ENCODE data around the gene TNS1. TPM values are rescaled to one million over a fixed set of nuclear protein-coding genes. Genes with fewer than 3 reads are reported as not detected.
A peak's percentile ranks its signal among the peaks of the same experiment; 100 is the strongest.
"Not testable (repeated sequence)": the region's sequence is repeated elsewhere in the genome, so short reads cannot be mapped to it uniquely, and the experiment has no call there.

Gene TNS1
- total and polyA plus RNA-seq, 7 experiments from 2014 or later: 0.50 to 5.0 (median 0.81) TPM; not detected in 2

DNA sequence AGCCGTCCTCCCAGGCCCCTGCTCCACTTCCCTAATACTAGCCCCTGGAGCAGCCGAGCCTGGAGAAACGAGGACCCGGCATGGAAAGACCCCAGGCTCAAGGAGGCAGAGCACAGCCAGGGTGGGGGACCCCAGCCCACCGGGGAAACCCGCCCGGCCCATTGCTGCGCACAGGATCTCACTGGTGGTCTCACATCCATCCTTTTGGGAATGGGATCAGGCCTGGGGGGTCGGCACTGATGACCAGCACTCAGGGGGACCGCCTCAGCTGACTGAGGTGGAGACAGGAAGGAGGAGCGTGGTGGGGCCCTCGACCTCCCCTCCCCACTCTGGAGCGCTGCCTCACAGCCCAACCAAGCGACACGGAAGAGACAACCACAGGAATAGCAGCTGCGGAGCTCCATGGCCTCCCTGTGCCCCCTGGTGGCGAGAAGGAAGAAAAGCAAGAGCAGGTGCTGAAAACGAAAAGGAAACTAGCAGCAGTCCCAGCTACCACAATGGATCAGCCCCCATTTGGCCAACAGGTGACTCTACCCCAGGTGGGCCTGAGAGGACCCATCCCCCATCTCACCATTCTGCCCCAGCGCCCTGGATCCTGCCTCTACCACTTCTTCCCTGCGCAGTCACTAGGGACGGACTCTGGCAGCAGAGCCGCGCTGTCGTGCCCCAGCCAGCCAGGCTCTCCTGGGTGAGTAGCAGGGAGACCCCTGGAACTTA is 31.9 kb upstream of the TNS1 start:
- CTCF ChIA-PET: interaction anchor here (1.0 to 2.9 kb wide), 3 partner anchors 41 to 249 kb away, joined by 3 to 10 read pairs (median 5); no protein-coding TSS in a partner anchor
- DNase-seq: peak in 8 of 9 donors; percentile 56 to 83 (median 73)
- H3K36me3 ChIP-seq (ENCODE audit: control insufficient read depth in 2 of 3, insufficient read depth in 3 of 3, low read length in 3 of 3); H3K27ac ChIP-seq (ENCODE audit: low read depth, low read length); H3K4me1 ChIP-seq (ENCODE audit: control insufficient read depth in 2 of 2, insufficient read depth in 2 of 2, low read length in 2 of 2); H3K27me3 ChIP-seq (ENCODE audit: control insufficient read depth in 2 of 2, insufficient read depth in 2 of 2, low read length in 2 of 2); H3K9me3 Mint-ChIP-seq; H3K9me3 ChIP-seq (ENCODE audit: control insufficient read depth in 2 of 3, low read length in 3 of 3); H3K36me3 Mint-ChIP-seq; POLR2A ChIA-PET: not testable (repeated sequence)
- peak; percentile 92 for ATAC-seq
- peak overlapping the region; percentile 33 for H3K4me3 ChIP-seq (ENCODE audit: low read length)
- intact Hi-C loops (cut with micrococcal nuclease): loop anchor here (1.0 to 5.0 kb wide), 5 partner anchors 24 to 249 kb away; no protein-coding TSS in a partner anchor
- Mint-ChIP-seq H3K27ac (peak overlapping the region; percentile 35 to 87 (median 70)), H3K4me1 (peaks cover 0 to 21% (median 13%) of the 10 kb centered on the region in 7 donors), H3K27me3 (peaks cover 4 to 12% (median 12%) of the 10 kb centered on the region in 5 donors), H3K4me3 (peak overlapping the region; percentile 65 to 85 (median 78))

GRCh38 chr2:218033590-218034496 is 31.0 kb upstream of the TNS1 start:
- H3K9me3 ChIP-seq (ENCODE audit: control insufficient read depth in 2 of 3, low read length in 3 of 3): no peaks in the 10 kb centered on the region
- H3K4me1 ChIP-seq (ENCODE audit: control insufficient read depth in 2 of 2, insufficient read depth in 2 of 2, low read length in 2 of 2): peaks cover 0 to 4% of the 10 kb centered on the region in 2 donors
- intact Hi-C loops (cut with micrococcal nuclease): loop anchor here (1.0 to 5.0 kb wide), 6 partner anchors 23 to 249 kb away; no protein-coding TSS in a partner anchor
- DNase-seq (peak in 3 of 9 donors; percentile 3 to 21 (median 14)), ATAC-seq (peak; percentile 16)
- H3K4me3 ChIP-seq (ENCODE audit: low read length): peak overlapping the region; percentile 33
- H3K27me3 ChIP-seq (ENCODE audit: control insufficient read depth in 2 of 2, insufficient read depth in 2 of 2, low read length in 2 of 2): no peaks in the 10 kb centered on the region
- Mint-ChIP-seq H3K4me1 (peaks cover 0 to 15% (median 8%) of the 10 kb centered on the region in 7 donors), H3K36me3 (peaks cover 0 to 4% (median 0%) of the 10 kb centered on the region in 5 donors), H3K27ac (peak overlapping the region in 6 of 9 donors; percentile 55 to 83 (median 76)), H3K27me3 (peaks cover 0 to 4% (median 4%) of the 10 kb centered on the region in 5 donors), H3K9me3 (no peaks in the 10 kb centered on the region), H3K4me3 (peak overlapping the region; percentile 51 to 85 (median 78))
- no peak overlapping the region for H3K27ac ChIP-seq (ENCODE audit: low read depth, low read length)
- H3K36me3 ChIP-seq (ENCODE audit: control insufficient read depth in 2 of 3, insufficient read depth in 3 of 3, low read length in 3 of 3): no peaks in the 10 kb centered on the region
- ChIA-PET CTCF (interaction anchor here (1.0 to 2.9 kb wide), 6 partner anchors 37 to 248 kb away, joined by 3 to 10 read pairs (median 4); no protein-coding TSS in a partner anchor), POLR2A (no interaction called here)

DNA sequence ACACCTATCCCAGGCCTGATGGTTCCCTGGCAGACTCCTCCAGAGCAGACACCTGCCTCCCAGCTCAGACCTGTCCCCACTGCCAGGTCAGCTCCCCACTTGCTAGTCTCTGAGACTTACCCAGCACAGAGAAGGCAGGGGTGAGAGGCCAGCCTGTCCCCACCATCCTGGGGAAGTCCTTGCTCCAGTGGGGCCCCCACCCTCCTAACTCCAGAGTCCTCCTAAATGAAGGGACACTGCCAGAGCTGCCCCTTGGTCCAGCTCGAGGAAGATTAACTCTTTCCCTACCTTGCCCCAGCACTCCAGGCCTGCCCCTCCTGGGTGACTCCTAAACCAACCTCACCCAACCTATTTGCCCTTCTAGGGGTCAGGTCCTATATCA is 30.4 kb upstream of the TNS1 start:
- H3K9me3 ChIP-seq (ENCODE audit: control insufficient read depth in 2 of 3, low read length in 3 of 3): no peaks in the 10 kb centered on the region
- H3K4me1 Mint-ChIP-seq: peaks cover 0 to 14% (median 6%) of the 10 kb centered on the region in 7 donors
- DNase-seq (no peak), ATAC-seq (no peak)
- no peaks in the 10 kb centered on the region for H3K36me3 ChIP-seq (ENCODE audit: control insufficient read depth in 2 of 3, insufficient read depth in 3 of 3, low read length in 3 of 3)
- H3K27me3 Mint-ChIP-seq: no peaks in the 10 kb centered on the region
- ChIA-PET POLR2A (interaction anchor here (0.7 kb wide), 1 partner anchor 8 kb away, joined by 3 read pairs; no protein-coding TSS in a partner anchor), CTCF (interaction anchor here (1.0 to 1.3 kb wide), 3 partner anchors 37 to 243 kb away, joined by 3 to 7 read pairs (median 4); no protein-coding TSS in a partner anchor)
- H3K4me3 Mint-ChIP-seq: peak overlapping the region in 1 of 10 donors; percentile 21
- H3K36me3 Mint-ChIP-seq: peaks cover 0 to 3% (median 0%) of the 10 kb centered on the region in 5 donors
- H3K27me3 ChIP-seq (ENCODE audit: control insufficient read depth in 2 of 2, insufficient read depth in 2 of 2, low read length in 2 of 2): no peaks in the 10 kb centered on the region
- H3K27ac ChIP-seq (ENCODE audit: low read depth, low read length): no peak overlapping the region
- H3K4me3 ChIP-seq (ENCODE audit: low read length): no peak overlapping the region
- peak overlapping the region in 2 of 9 donors; percentile 16 for H3K27ac Mint-ChIP-seq
- intact Hi-C loops (cut with micrococcal nuclease): loop anchor here (2.0 to 5.0 kb wide), 2 partner anchors 22 to 161 kb away; no protein-coding TSS in a partner anchor
- H3K9me3 Mint-ChIP-seq: no peaks in the 10 kb centered on the region
- peaks cover 0 to 4% of the 10 kb centered on the region in 2 donors for H3K4me1 ChIP-seq (ENCODE audit: control insufficient read depth in 2 of 2, insufficient read depth in 2 of 2, low read length in 2 of 2)

GRCh38 chr2:218032336-218033171 is 29.8 kb upstream of the TNS1 start:
- Histone ChIP-seq H3K4me1 (ENCODE audit: control insufficient read depth in 2 of 2, insufficient read depth in 2 of 2, low read length in 2 of 2) (peaks cover 0 to 4% of the 10 kb centered on the region in 2 donors), H3K27me3 (ENCODE audit: control insufficient read depth in 2 of 2, insufficient read depth in 2 of 2, low read length in 2 of 2) (no peaks in the 10 kb centered on the region), H3K4me3 (ENCODE audit: low read length) (no peak overlapping the region), H3K36me3 (ENCODE audit: control insufficient read depth in 2 of 3, insufficient read depth in 3 of 3, low read length in 3 of 3) (no peaks in the 10 kb centered on the region), H3K9me3 (ENCODE audit: control insufficient read depth in 2 of 3, low read length in 3 of 3) (no peaks in the 10 kb centered on the region), H3K27ac (ENCODE audit: low read depth, low read length) (no peak overlapping the region)
- Mint-ChIP-seq H3K27ac (peak overlapping the region in 2 of 9 donors; percentile 16 to 44), H3K27me3 (no peaks in the 10 kb centered on the region), H3K9me3 (no peaks in the 10 kb centered on the region), H3K36me3 (no peaks in the 10 kb centered on the region), H3K4me1 (peaks cover 0 to 13% (median 6%) of the 10 kb centered on the region in 7 donors), H3K4me3 (no peak overlapping the region)
- DNase-seq (no peak), ATAC-seq (no peak)
- intact Hi-C loops (cut with micrococcal nuclease): loop anchor here (2.0 to 5.0 kb wide), 2 partner anchors 22 to 160 kb away; no protein-coding TSS in a partner anchor
- POLR2A ChIA-PET: interaction anchor here (0.7 kb wide), 1 partner anchor 9 kb away, joined by 3 read pairs; no protein-coding TSS in a partner anchor
- CTCF ChIA-PET: interaction anchor here (1.3 kb wide), 2 partner anchors 36 to 243 kb away, joined by 3 to 7 read pairs; no protein-coding TSS in a partner anchor

- ATAC-seq (no peak), DNase-seq (no peak)
- intact Hi-C loops (cut with micrococcal nuclease): loop anchor here (2.0 to 5.0 kb wide), 2 partner anchors 21 to 160 kb away; no protein-coding TSS in a partner anchor
- Mint-ChIP-seq H3K4me1 (peaks cover 0 to 13% (median 6%) of the 10 kb centered on the region in 7 donors), H3K4me3 (no peak overlapping the region), H3K27me3 (no peaks in the 10 kb centered on the region), H3K9me3 (no peaks in the 10 kb centered on the region), H3K36me3 (no peaks in the 10 kb centered on the region), H3K27ac (no peak overlapping the region)
- Histone ChIP-seq H3K27me3 (ENCODE audit: control insufficient read depth in 2 of 2, insufficient read depth in 2 of 2, low read length in 2 of 2) (no peaks in the 10 kb centered on the region), H3K9me3 (ENCODE audit: control insufficient read depth in 2 of 3, low read length in 3 of 3) (no peaks in the 10 kb centered on the region), H3K27ac (ENCODE audit: low read depth, low read length) (no peak overlapping the region), H3K4me3 (ENCODE audit: low read length) (no peak overlapping the region), H3K4me1 (ENCODE audit: control insufficient read depth in 2 of 2, insufficient read depth in 2 of 2, low read length in 2 of 2) (peaks cover 0 to 4% of the 10 kb centered on the region in 2 donors), H3K36me3 (ENCODE audit: control insufficient read depth in 2 of 3, insufficient read depth in 3 of 3, low read length in 3 of 3) (no peaks in the 10 kb centered on the region)
- ChIA-PET CTCF (no interaction called here), POLR2A (no interaction called here)
Observed at GRCh38 chr2:218031771-218032257, 29.0 kb upstream of the TNS1 start.
